Common myeloid progenitor, CD34-positive (primary cell): ENCODE data around the gene CCDC69.

Experiments
- CTCF ChIA-PET: fragments of 350-600 bp; sonication (Branson Sonifier 250); formaldehyde crosslinking; loops from one replicate; lab custom pipeline; 2021; ENCODE audit warnings: antibody characterized with exemption; lab: Charles Lee
- POLR2A ChIA-PET: fragments of 350-600 bp; sonication (Branson Sonifier 250); formaldehyde crosslinking; loops from one replicate; lab custom pipeline; 2021; ENCODE audit warnings: antibody characterized with exemption; lab: Charles Lee
- DNase-seq, 3 donors: peaks; one replicate each; pipeline versions ENCODE4 v3.0.0 to v3.0.0-alpha.2; 2013
- H3K27ac ChIP-seq, 2 experiments: 1 replicate in 1 of 2; 2 replicates in 1 of 2; pipeline ENCODE4 v1.7.0; 2013; ENCODE audit warnings: inconsistent platforms in 2 of 2, low read length in 2 of 2, mild to moderate bottlenecking in 2 of 2, low read depth in 1 of 2, moderate library complexity in 1 of 2; ENCODE audit not compliant: severe bottlenecking in 2 of 2, insufficient read depth in 1 of 2, poor library complexity in 1 of 2
- H3K27me3 ChIP-seq, 5 experiments: replicated peaks in 2 of 5; 1 replicate in 3 of 5; 2 replicates in 2 of 5; pipeline versions ENCODE4 v1.6.1 to v1.7.0; 2013; ENCODE audit warnings: low read length in 4 of 5, mild to moderate bottlenecking in 2 of 5, moderate library complexity in 2 of 5, inconsistent platforms in 1 of 5; ENCODE audit not compliant: insufficient read depth in 5 of 5, control insufficient read depth in 4 of 5
- H3K36me3 ChIP-seq, 4 experiments: 1 replicate in 2 of 4; 2 replicates in 2 of 4; pipeline versions ENCODE4 v1.6.1 to v1.7.0; 2013; ENCODE audit warnings: low read length in 3 of 4, control low read depth in 1 of 4, mild to moderate bottlenecking in 1 of 4; ENCODE audit not compliant: control insufficient read depth in 4 of 4, insufficient read depth in 4 of 4
- H3K4me1 ChIP-seq, 4 experiments: 1 replicate in 3 of 4; 2 replicates in 1 of 4; pipeline versions ENCODE4 v1.6.1 to v1.7.1; 2013; ENCODE audit warnings: low read length in 3 of 4, mild to moderate bottlenecking in 3 of 4, control low read depth in 1 of 4, inconsistent platforms in 1 of 4, moderate library complexity in 1 of 4; ENCODE audit not compliant: control insufficient read depth in 4 of 4, insufficient read depth in 4 of 4; ENCODE audit errors: control extremely low read depth in 1 of 4
- H3K4me3 ChIP-seq, 7 experiments: 1 replicate in 4 of 7; 2 replicates in 3 of 7; pipeline versions ENCODE4 v1.5.1 to v1.7.0; 2013; ENCODE audit warnings: mild to moderate bottlenecking in 7 of 7, low read length in 6 of 7, moderate library complexity in 6 of 7, inconsistent platforms in 2 of 7, low read depth in 2 of 7, control low read depth in 1 of 7; ENCODE audit not compliant: insufficient read depth in 4 of 7, control insufficient read depth in 1 of 7; ENCODE audit errors: extremely low read depth in 1 of 7
- H3K9me3 ChIP-seq, 5 experiments: 1 replicate in 4 of 5; 2 replicates in 1 of 5; pipeline versions ENCODE4 v1.6.1 to v1.7.1; 2013; ENCODE audit warnings: low read length in 4 of 5, mild to moderate bottlenecking in 2 of 5, inconsistent platforms in 1 of 5, low read depth in 1 of 5, moderate library complexity in 1 of 5; ENCODE audit not compliant: control insufficient read depth in 4 of 5, insufficient read depth in 2 of 5; ENCODE audit errors: control extremely low read depth in 1 of 5
- WGBS: methylation state at CpG from one replicate; pipeline ENCODE4 v1.1.5; 2013; ENCODE audit not compliant: insufficient coverage; 5-methylcytosine and 5-hydroxymethylcytosine counted together

Gene CCDC69

GRCh38 chr5:151234476-151235238 lies 10.8 kb upstream of the CCDC69 start:
- POLR2A ChIA-PET, result interaction anchor here (0.9 to 1.7 kb wide), 3 partner anchors 11 to 20 kb away, joined by 3 to 11 read pairs (median 6); partner anchors contain the start of gene CCDC69
- Histone ChIP-seq H3K27ac (no peak overlapping the region), H3K4me1 (peaks cover 5 to 19% (median 14%) of the 10 kb centered on the region in 4 experiments), H3K27me3 (no peaks in the 10 kb centered on the region), H3K36me3 (no peaks in the 10 kb centered on the region), H3K9me3 (no peaks in the 10 kb centered on the region), H3K4me3 (peak overlapping the region in 2 of 7 experiments; percentile 0 to 38)
- peak in 2 of 3 donors; percentile 66 to 70 for DNase-seq
- CTCF ChIA-PET, result interaction anchor here (0.8 to 4.2 kb wide), 16 partner anchors 11 to 182 kb away, joined by 3 to 29 read pairs (median 4); partner anchors contain the start of gene CCDC69
- 36% methylated on average over 16 of the region's 17 CpGs for WGBS

- no peak for DNase-seq
- POLR2A ChIA-PET, result interaction anchor here (1.5 to 1.7 kb wide), 2 partner anchors 10 to 18 kb away, joined by 6 to 11 read pairs; partner anchors contain the start of gene CCDC69
- no peaks in the 10 kb centered on the region for H3K27me3 ChIP-seq
- H3K9me3 ChIP-seq, result no peaks in the 10 kb centered on the region
- WGBS, result 93% methylated on average over 7 of the region's 8 CpGs
- no peak overlapping the region for H3K27ac ChIP-seq
- H3K4me1 ChIP-seq, result peaks cover 5 to 19% (median 13%) of the 10 kb centered on the region in 4 experiments
- no peaks in the 10 kb centered on the region for H3K36me3 ChIP-seq
- CTCF ChIA-PET, result interaction anchor here (1.4 to 4.2 kb wide), 5 partner anchors 10 to 181 kb away, joined by 4 to 29 read pairs (median 20); partner anchors contain the start of gene CCDC69
- no peak overlapping the region for H3K4me3 ChIP-seq
Observed at GRCh38 chr5:151233616-151234085, 9.8 kb upstream of the CCDC69 start.

- POLR2A ChIA-PET, result interaction anchor here (0.6 kb wide), 1 partner anchor 8 kb away, joined by 6 read pairs; no protein-coding TSS in a partner anchor
- Histone ChIP-seq H3K36me3 (no peaks in the 10 kb centered on the region), H3K27me3 (no peaks in the 10 kb centered on the region), H3K4me3 (no peak overlapping the region), H3K4me1 (peaks cover 5 to 17% (median 13%) of the 10 kb centered on the region in 4 experiments), H3K27ac (no peak overlapping the region), H3K9me3 (no peaks in the 10 kb centered on the region)
- DNase-seq, result no peak
- CTCF ChIA-PET, result interaction anchor here (1.0 to 4.3 kb wide), 8 partner anchors 9 to 180 kb away, joined by 3 to 32 read pairs (median 4); partner anchors contain the start of gene GM2A
Observed at GRCh38 chr5:151231359-151231758, 7.5 kb upstream of the CCDC69 start.

GRCh38 chr5:151230048-151230680 lies 6.3 kb upstream of the CCDC69 start:
- no peaks in the 10 kb centered on the region for H3K9me3 ChIP-seq
- 88% methylated on average over 3 of the region's 6 CpGs for WGBS
- H3K4me1 ChIP-seq, result peaks cover 5 to 16% (median 10%) of the 10 kb centered on the region in 4 experiments
- H3K4me3 ChIP-seq, result no peak overlapping the region
- ChIA-PET CTCF (interaction anchor here (0.8 to 4.3 kb wide), 6 partner anchors 10 to 105 kb away, joined by 3 to 32 read pairs (median 6); no protein-coding TSS in a partner anchor), POLR2A (no interaction called here)
- no peaks in the 10 kb centered on the region for H3K36me3 ChIP-seq
- no peaks in the 10 kb centered on the region for H3K27me3 ChIP-seq
- no peak for DNase-seq
- H3K27ac ChIP-seq, result no peak overlapping the region

GRCh38 chr5:151228986-151229385 lies 5.1 kb upstream of the CCDC69 start:
- Histone ChIP-seq H3K27ac (no peak overlapping the region), H3K4me3 (no peak overlapping the region), H3K36me3 (no peaks in the 10 kb centered on the region), H3K9me3 (no peaks in the 10 kb centered on the region), H3K4me1 (peaks cover 0 to 7% (median 4%) of the 10 kb centered on the region in 4 experiments), H3K27me3 (no peaks in the 10 kb centered on the region)
- CTCF ChIA-PET, result interaction anchor here (0.7 to 4.3 kb wide), 3 partner anchors 11 to 17 kb away, joined by 4 to 32 read pairs (median 5); no protein-coding TSS in a partner anchor
- POLR2A ChIA-PET, result no interaction called here
- no peak for DNase-seq
- no CpG with 5 or more reads among the region's 2 CpGs for WGBS

- Histone ChIP-seq H3K4me1 (peaks cover 0 to 12% (median 9%) of the 10 kb centered on the region in 4 experiments), H3K27me3 (no peaks in the 10 kb centered on the region), H3K36me3 (no peaks in the 10 kb centered on the region), H3K27ac (no peak overlapping the region), H3K4me3 (no peak overlapping the region), H3K9me3 (no peaks in the 10 kb centered on the region)
- WGBS, result 54% methylated on average over 3 of the region's 6 CpGs
- POLR2A ChIA-PET, result no interaction called here
- no peak for DNase-seq
- CTCF ChIA-PET, result interaction anchor here (1.2 to 4.3 kb wide), 3 partner anchors 12 to 79 kb away, joined by 3 to 32 read pairs (median 5); no protein-coding TSS in a partner anchor
Observed at GRCh38 chr5:151227918-151228447, 4.1 kb upstream of the CCDC69 start.
